Measurements from ENCODE around the gene NRCAM.

NRCAM gene

DNA sequence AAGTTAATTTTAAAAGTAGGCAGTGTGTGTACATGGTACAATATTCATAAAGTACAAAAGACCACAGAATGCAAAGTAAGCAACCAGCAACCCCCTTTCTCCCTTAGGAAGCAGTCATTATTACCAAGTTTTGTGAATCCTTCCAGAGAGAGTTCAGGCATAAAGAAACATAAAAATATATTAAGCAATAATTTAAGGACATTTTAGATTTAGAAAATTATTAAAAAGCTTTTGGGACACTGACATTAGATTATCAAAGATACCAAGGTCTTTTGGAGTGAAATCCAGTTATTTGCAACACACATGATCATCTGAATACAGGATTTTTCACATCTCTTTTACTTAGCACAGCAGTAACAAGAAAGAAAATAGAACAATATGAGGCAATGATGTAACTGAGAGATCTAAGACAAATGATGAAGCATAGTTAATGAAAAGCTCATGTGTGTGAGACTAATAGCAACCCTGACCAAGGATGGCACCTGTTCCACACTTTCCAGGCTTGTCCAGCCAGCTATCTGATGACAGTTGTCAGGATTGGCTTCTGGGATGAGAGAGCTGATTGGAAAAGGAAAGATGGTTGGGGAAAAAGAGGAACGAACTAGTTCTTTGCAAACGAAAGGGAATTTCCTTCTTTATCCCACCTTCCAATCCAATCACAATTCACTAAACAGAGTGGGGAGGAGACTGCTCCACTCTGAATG, 210.6 kb downstream of the NRCAM start:
- no peak for DNase-seq (ENCODE audit: low read depth)

DNA sequence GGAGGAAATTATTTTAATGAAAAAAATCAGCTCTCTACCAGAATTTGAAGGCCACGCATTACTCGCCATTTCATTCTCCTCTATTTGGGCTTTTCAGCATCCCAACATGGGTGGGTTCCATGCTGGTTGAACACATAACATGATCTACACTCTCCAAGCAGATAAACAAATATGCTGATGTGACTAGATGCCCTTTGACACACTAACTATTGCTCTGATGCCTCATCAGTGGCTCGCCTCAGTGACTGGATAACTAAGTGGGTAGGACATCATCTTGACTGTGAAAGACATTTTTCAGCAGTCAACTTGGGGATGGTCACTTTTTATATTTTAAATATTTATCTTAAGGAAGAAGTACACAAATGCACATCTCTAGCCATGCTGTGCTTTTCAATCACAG, 212.1 kb downstream of the NRCAM start:
- DNase-seq (ENCODE audit: low read depth) = no peak

DNA sequence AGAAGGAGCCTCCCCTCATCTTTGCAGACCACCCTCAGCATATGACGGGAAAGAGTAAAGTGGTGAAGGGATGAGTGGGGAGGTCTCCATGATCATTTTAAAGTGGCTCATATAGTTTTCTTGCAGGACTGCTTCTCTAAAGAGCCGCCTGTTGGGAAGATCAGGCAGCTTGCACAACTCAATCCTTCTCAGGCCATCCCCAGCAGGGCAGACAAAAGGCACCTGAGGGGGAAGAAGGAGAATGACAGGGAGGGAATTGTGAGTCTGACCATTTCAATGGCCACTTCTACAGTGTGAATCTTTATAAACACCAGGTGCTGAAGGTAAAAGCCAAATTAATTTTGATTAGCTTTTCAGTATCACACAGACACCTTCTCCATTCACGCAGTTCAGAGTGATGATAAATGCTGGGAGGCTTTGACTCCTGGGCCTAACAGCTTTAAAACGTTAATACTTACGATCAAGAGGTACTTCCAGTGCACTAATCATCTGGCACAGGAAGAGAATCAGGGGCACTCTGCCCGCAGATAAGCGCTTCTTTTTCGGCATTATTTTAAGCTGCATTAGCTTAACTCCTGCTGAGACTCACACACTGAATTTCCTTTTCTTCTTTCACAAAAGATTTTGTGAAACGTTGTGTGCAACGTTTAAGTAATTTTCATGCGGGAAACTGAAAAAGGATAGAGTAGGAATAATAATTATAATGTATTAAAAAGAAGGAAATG, 216.6 kb downstream of the NRCAM start:
- DNase-seq (ENCODE audit: low read depth) = no peak

DNA sequence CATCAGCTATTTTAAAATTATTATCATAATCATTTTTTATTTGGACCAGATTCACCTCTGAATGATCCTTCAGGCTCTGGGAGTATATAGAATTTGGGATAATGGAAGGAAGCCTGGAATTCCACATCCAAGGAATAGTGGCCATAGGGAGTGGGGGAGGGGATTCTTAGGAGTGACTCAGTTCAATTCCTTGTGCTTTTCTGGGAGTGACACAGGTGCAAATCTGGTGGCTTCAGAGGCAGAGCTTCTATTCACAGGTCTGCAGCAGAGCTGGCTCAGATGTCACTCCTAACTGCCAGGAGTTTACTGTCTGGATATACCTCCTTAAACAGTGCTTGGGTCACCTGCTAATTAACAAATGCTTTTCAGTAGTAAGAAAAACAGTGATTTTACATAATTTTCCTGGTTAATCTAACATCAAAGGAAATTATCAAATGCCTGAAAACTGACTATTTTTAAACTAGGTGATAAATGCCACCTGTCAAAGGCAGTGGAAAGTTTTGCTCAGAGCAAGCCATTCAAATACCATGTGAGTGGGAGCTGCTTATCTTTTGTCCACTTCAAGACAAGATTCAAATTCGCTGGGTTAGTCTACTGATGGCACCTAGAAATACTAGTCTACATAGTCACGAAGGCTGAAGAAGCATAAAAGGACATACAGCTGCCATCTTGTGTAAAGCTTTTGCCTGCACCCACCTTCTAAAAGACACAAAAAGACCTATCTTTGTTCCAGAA, 219.4 kb downstream of the NRCAM start:
- no peak for DNase-seq (ENCODE audit: low read depth)

DNA sequence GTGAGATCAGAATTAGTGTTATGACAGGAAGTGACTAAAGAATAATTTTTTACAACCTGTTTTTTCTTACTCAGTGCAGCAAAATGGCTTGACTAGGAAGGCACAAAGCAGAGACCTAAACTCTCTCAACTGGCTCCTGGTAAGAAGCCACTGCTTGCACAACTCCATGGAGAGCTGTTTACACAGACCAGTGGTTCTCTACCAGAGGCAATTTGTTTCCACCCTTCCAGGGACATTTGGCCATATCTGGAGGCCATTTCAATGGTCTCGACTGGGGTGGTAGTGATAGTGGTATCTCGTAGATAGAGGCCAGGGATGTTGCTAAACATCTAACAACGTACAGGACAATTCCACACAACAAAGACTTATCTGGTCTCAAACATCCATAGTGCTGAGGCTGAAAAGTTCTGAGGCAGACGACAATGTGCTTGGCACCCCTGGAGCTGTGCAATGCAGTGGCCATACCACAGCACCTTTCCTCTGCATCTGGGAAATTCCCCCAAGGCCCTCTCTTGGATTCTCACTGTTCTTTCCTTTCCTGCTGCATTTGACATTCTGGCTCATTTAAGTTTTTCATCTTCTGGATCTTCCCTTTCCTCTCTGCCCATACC, 220.7 kb downstream of the NRCAM start:
- peak; percentile 80 for DNase-seq (ENCODE audit: low read depth)

DNA sequence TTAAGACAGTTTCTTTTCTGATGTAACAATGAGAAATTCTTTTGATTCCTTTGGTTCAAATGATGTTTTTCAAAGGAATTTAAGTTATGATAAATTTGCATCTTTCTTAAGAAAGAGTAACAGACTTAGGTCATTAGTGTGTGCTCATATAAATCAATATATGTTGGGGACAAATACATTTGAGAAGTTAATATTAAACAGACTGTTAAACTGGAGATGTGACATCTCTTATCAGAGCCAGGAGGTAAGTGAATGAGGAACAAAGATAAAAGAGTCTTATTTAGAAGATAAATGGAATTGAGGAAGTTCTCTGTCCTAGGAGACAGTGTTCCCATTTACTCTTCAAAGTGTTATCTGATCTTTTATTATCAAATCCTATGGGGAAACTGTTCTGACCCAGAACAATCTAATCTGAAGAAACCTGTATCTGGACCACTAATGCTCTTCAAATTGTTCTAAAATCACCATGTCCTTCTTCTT, 221.2 kb downstream of the NRCAM start:
- no peak for DNase-seq (ENCODE audit: low read depth)

DNA sequence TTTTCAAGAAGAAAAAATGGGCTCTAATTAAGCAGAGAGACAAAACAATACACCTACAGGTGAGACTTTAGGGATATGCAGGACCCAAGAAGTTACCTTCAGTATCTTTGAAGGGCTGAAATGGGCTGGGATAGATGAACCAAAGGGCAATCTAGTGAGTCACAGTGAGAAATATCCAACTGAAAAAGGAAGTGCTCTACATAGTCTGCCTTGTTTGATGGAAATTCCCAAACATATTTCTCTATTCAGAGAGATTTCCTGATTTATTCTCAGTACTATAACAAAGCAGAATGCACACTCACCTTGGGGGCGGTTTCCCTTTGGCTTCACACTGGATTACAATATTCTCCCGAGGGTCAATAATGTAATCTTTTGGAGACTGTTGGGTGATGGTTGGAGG, 222.0 kb downstream of the NRCAM start:
- DNase-seq (ENCODE audit: low read depth) = no peak

DNA sequence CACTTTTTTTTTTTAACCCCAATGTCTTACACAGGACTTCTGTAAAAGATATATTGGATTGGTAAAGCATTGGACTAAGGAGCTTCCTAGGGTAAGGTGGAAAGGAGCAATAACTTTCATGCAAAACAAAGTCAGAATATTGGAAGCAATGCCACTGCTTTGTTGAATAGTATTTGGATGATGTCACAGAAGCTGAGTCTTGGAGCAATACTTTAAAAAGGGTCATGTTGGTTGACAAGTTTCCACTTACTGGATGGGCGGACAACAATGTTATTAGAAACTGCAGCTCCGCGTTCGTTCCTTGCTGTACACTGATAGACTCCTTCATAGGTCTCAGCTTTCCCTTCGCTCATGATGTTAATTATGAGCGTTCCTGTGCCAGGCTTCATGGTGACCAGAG, 224.2 kb downstream of the NRCAM start:
- DNase-seq (ENCODE audit: low read depth) = no peak

DNA sequence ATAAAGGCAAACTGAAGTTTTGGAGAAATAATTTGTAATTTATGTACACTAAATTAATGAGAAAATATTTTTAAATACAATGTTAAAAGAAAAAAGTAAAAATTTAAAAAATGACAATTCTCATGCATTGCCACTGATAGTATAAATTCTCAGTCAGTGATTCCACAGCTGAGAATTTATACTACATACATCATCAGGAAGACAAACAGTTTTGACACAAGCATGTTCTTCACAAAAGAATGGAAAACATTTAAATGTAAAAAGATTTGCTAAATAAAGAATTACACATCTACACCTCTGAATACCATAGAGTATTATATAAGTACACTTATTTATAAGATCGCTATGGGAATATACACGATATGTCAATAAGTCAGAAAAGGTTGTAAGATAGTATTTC, 225.0 kb downstream of the NRCAM start:
- DNase-seq (ENCODE audit: low read depth) = no peak

DNA sequence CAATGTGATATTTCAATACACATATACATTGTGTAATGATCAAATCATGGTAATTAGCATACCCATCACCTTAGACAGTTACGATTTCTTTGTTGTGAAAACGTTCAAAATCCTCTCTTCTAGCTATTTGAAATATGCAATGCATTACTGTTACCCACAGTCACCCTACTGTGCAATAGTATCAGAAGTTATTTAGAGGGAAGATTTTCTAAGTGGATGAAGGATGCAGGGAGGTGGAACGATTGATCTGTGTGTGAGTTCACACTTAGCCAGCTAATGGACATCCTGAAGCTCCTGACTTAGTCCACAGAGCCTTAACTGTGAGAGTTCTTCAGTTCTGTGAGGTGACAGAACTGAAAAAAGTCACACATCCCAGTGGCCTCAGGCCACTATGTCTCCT, 228.9 kb downstream of the NRCAM start:
- no peak for DNase-seq (ENCODE audit: low read depth)

DNA sequence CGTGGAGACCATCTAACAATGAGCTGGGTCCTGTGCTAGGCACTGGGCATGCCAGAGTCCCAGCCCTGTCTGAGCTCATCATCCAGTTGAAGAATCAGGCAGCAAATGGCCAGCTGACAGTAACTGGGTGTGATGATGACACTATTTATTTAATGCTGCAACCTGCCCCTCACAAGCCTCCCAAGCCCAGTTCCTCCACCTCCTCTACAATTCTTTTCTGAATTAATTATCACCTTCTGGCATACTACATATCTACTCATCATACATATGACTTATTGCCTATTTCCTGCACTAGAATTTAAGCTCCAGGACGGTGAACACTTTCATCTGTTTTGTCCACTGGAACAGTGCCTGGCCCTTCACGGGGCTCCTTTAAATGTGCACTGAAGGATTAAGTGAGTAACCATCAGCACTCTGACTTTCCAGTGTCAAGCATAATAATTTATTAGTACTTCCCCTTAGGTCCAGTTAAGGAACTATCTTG, 229.4 kb downstream of the NRCAM start:
- peak; percentile 10 for DNase-seq (ENCODE audit: low read depth)

DNA sequence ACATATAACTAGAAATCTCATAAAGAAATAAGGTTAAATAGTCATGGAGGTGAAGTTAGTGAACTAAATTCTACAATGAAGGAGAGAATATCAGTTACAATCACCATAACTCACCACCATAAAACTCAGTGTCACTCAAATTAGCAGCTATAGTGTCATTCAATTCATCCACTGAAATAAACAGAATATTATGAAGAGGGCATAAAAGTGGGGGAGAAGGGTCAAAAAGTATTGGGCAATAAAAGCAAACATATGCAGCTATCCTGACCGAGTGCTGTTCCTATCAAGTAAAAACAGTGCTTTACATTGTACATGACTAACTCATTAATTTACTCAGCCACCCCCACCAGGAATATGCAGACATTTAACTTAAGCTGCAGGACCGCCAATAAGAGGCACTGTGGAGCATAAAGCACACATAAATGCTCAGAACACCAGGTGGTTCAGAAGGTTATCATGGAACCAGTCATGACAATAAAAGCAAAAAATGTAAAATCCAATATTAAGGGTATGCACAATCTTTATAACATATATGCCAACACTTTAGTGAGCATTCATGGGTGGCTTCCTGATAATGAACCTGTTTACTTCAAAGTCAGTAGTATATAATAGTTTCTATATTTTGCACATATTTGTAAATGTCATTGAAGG, 230.6 kb downstream of the NRCAM start:
- DNase-seq (ENCODE audit: low read depth) = no peak

DNA sequence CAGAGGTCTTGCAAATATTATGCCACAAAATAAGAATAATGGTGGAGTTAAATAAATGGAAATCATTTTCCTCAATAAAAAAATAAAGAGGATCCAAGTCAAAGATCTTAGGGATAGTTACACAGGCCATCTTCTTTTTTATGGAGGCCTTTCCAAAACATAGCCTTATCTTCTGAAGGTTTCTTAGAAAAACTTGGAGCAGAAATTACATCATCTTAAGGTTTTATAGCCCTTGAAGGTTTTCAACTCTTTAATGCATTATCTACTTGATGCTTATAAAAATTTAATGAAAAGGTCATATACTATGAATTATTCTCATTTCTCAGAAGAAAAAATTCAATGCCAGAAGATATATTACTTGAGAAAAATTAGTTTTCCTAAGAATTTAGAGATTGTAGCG, 231.8 kb downstream of the NRCAM start:
- no peak for DNase-seq (ENCODE audit: low read depth)

DNA sequence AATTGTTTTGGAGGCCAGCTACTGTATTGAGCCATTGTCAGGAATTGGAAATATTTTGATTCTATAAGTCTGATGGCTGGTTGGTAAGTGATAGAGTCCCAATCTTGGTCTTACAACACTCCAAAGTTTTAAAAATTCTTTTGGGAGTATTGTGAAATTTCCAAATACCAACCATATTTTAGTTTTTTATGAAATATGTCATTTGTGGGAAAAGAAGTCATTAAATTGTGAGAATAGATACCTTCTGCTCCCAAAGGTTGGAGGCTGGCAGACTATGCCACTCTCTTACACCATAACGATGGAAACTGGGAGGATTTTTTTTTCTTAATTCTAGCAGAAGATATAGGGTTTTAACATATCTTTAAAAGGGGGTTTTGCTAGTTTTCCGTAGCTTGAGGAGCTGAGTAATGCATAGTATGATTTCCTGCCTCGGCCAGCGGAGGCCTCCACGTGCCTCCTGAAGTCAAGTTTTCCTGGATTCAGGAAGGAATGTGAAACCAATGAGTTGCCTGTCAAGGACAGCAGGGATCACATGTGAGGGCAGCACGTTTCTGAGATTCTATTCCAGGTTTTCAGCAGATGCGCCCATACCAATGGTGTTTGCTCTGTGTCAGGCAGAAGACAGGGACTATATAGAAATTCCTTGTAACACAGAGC, 233.9 kb downstream of the NRCAM start:
- peak; percentile 47 for DNase-seq (ENCODE audit: low read depth)

DNA sequence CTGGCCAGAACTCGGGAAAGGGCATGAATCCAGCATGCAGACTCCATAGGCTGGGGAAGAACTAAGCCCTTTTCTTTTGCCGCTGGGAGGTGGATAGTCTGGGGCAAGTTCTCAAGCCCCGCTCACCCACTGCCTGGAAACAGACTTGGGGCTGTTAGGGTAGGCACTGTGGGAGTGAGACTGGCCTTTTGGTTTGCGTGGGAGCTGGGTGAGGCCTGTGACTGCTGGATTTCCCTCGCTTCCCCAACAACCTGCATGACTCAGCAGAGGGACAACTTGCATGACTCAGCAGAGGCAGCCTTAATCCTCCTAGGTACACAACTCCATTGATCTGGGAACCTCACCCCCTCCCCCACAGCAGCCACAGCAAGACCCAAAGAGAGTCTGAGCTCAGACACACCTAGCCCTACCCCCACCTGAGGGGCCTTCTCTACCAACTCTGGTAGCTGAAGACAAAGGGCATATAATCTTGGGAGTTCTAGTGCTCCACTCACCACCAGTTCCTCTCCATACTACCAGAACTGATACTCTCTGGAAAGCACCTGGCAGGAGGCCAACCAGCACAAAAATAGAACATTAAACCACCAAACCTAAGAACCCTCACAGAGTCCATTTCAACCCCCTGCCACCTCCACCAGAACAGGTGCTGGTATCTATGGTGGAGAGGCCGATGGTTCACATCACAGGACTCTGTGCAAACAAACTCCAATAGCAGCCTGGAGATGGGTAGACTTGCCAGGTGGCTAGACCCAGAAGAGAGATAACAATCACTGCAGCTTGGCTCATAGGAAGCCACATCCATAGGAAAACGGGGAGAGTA, 244.6 kb downstream of the NRCAM start:
- peak; percentile 29 for DNase-seq (ENCODE audit: low read depth)

DNA sequence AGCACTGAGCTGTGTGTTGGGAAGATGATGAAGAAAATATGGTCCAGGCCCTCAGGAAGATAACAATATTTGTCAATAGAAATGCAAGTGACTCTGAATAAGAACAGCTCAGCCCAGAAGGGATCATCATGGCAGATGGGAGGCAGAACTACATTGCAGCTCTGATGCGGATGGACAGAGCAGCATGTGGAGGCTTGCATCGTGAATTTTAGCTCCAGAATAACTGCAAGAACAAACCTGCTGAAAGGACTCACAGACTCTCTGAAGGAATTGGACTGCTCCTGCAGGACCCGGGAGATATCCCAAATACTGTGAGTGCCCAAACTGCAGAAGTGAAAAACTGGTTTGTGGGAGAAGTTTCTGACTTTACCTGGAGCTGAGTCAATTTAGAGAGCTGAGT, 245.4 kb downstream of the NRCAM start:
- DNase-seq (ENCODE audit: low read depth) = no peak

DNA sequence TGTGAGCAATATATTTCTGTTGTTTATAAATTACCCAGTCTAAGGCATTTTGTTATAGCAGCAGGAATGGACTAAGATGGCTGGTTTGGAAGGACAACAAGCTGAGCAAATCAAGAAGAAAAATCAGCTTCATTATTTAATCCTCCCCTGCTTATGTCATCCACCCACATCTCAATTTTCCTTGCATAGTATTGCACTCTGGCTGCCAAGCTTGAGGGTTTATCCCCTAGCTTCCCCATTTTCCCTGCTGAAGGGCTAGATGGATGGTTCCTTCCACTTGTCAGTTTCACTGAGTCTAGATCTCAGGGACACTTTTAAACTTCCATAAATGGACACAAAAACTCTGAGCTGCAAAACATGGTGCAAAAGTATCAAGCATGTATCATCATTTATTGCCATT, 250.9 kb downstream of the NRCAM start:
- DNase-seq (ENCODE audit: low read depth) = no peak

DNA sequence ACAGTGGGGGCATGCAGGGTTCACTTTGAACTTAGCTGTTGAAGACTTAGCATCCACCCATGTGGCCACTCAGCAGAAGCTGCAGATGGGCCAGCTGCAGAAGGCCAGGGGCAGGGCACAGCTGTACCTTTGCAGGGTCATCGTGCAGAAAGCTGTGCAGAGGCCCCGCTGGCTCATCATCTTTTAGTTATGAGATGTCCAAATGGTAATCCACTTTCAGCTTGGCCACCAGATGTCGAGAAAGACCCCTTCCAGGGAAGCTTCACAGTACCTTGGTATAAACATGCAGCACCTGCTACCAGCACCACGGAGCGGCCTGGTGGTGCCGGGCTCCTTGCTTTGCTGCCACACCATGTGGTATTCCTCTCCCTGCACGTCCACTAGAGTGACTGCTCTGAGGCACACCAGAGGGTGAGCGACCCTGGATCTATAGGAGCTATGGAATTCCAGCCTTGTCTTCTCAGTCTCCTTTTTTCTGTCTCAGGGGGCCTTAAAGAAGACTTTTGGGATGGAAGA, 251.9 kb downstream of the NRCAM start:
- no peak for DNase-seq (ENCODE audit: low read depth)

DNA sequence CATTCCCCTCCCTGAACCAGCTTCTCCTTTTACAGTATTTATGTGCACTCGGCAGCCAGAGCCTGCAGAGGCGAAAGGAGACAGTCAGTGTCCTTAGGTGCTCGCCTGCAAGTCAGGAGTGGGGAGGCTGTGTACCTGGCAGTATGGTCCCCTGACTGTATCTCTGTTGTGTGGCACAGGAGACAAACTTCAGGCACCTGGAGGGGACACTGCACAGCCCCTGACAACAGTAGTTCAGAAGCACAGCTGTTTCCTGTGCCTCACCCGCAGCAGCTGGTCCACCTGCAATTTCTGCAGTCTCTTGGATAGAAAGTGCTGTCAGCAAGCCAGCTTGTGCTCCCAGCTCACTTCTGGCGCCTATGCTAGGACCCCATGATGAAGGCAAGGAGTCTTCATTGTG, 252.7 kb downstream of the NRCAM start:
- DNase-seq (ENCODE audit: low read depth) = no peak

DNA sequence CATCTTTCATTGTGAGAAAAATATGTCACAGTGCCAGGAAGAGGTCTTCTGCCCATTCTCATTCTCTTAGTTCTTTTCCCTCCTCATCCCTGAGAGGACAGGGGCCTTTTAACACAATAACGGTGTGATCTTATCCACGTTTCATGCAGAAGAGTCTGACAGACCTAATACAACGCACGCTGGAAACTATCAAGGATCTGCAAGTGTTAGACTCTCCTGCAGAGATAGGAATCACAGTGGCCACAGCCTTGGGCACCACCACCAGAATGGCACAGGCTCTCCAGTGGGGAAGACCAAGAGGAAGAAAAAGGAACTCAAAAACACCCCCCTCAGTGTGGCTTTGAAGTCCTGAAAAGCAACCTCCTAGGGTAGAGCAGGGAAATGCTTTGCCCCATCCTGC, 253.5 kb downstream of the NRCAM start:
- no peak for DNase-seq (ENCODE audit: low read depth)
